ENCODE data around the gene LIN28A.

GRCh38 chr1:26368006-26368405 is 42.6 kb upstream of the LIN28A start:
- TF ChIP-seq CTCF (IDR thresholded peaks at IDR 0.05) = no peak
- no peak for TF ChIP-seq POLR2A (IDR thresholded peaks at IDR 0.05)
